WTC11 (cell line): ENCODE results near the gene RAB15. TPM values are rescaled to one million over a fixed set of nuclear protein-coding genes. Genes with fewer than 3 reads are reported as not detected.
A peak's percentile ranks its signal among the peaks of the same experiment; 100 is the strongest.

Experiments used
- ATAC-seq: fragments of 200-7000 bp; cut with Tn5 transposase; 2 replicates; pipeline ENCODE4 v1.10.0; 2021; ENCODE audit warnings: mild to moderate bottlenecking, moderate library complexity
- CTCF ChIA-PET: fragments of 300-600 bp; sonication (Branson Sonifier 250); formaldehyde crosslinking; loops from one replicate; lab custom pipeline; 2021; ENCODE audit warnings: antibody characterized with exemption; lab: Charles Lee
- POLR2A ChIA-PET: fragments of 350-600 bp; sonication (Branson Sonifier 250); formaldehyde crosslinking; loops from one replicate; lab custom pipeline; 2021; ENCODE audit warnings: antibody characterized with exemption; lab: Charles Lee
- DNase-seq: peaks from one replicate; pipeline ENCODE4 v3.0.0; 2021; ENCODE audit warnings: low spot score
- H3K27ac Mint-ChIP-seq: 2 replicates; pipeline ENCODE4 v1.8.0; 2021; ENCODE audit warnings: mixed read lengths
- H3K27me3 Mint-ChIP-seq: 2 replicates; pipeline ENCODE4 v1.8.0; 2021; ENCODE audit warnings: low read depth, mild to moderate bottlenecking, moderate library complexity, mixed read lengths
- H3K36me3 Mint-ChIP-seq: 2 replicates; pipeline ENCODE4 v1.8.0; 2021; ENCODE audit warnings: mixed read lengths
- H3K4me1 Mint-ChIP-seq: 2 replicates; pipeline ENCODE4 v1.8.0; 2022; ENCODE audit warnings: mixed read lengths
- H3K4me3 Mint-ChIP-seq: 2 replicates; pipeline ENCODE4 v1.8.0; 2021; ENCODE audit warnings: mild to moderate bottlenecking, moderate library complexity, mixed read lengths
- H3K9me3 Mint-ChIP-seq: 2 replicates; pipeline ENCODE4 v1.8.0; 2021; ENCODE audit warnings: mixed read lengths
- EMX1 ChIP-seq: fragments of 250-450 bp; sonication (Bioruptor Pico); IDR thresholded peaks from 2 replicates; pipeline ENCODE4 v1.8.0; 2021; ENCODE audit warnings: mild to moderate bottlenecking
- ESRRA ChIP-seq: sonication (generic); formaldehyde crosslinking; IDR thresholded peaks from 2 replicates; pipeline ENCODE4 v1.8.1; 2022; ENCODE audit warnings: mild to moderate bottlenecking, missing genetic modification reagents, borderline replicate concordance
- JAZF1 ChIP-seq: fragments of 250-450 bp; sonication (Bioruptor Pico); IDR thresholded peaks from 2 replicates; pipeline ENCODE4 v1.9.0; 2021; ENCODE audit warnings: moderate library complexity, mild to moderate bottlenecking, inconsistent platforms
- TEAD1 ChIP-seq: sonication (generic); formaldehyde crosslinking; IDR thresholded peaks from 2 replicates; pipeline ENCODE4 v1.8.0; 2022; ENCODE audit warnings: mild to moderate bottlenecking, missing genetic modification reagents
- TEAD4 ChIP-seq: sonication (generic); formaldehyde crosslinking; IDR thresholded peaks from 2 replicates; pipeline ENCODE4 v1.8.0; 2022; ENCODE audit warnings: mild to moderate bottlenecking, missing genetic modification reagents
- ZNF317 ChIP-seq: sonication (generic); formaldehyde crosslinking; IDR thresholded peaks from 2 replicates; pipeline ENCODE4 v1.8.1; 2023; ENCODE audit warnings: low read depth, mild to moderate bottlenecking, moderate library complexity, missing genetic modification reagents, borderline replicate concordance
- ZNF671 ChIP-seq: fragments of 250-450 bp; sonication (Bioruptor Pico); IDR thresholded peaks from 2 replicates; pipeline ENCODE4 v1.8.0; 2021; ENCODE audit warnings: mild to moderate bottlenecking
- total RNA-seq: library from RNA; stranded (reverse); gene quantifications from 3 replicates; pipeline ENCODE4 v1.2.3, GENCODE V29; 2021
- TF ChIP-seq, protein P1 (sequence below): fragments of 250-450 bp; sonication (Bioruptor Pico); IDR thresholded peaks from 2 replicates; pipeline ENCODE4 v1.8.0; 2021; ENCODE audit warnings: mild to moderate bottlenecking
- TF ChIP-seq, protein P2 (sequence below): sonication (generic); formaldehyde crosslinking; IDR thresholded peaks from 2 replicates; pipeline ENCODE4 v1.8.1; 2022; ENCODE audit warnings: mild to moderate bottlenecking, moderate library complexity, missing genetic modification reagents
- TF ChIP-seq, protein P3 (sequence below): fragments of 250-450 bp; sonication (Bioruptor Pico); IDR thresholded peaks from 2 replicates; pipeline ENCODE4 v1.9.0; 2021; ENCODE audit warnings: mild to moderate bottlenecking, borderline replicate concordance
- TF ChIP-seq, protein P4 (sequence below): sonication (generic); formaldehyde crosslinking; IDR thresholded peaks from 2 replicates; pipeline ENCODE4 v1.8.0; 2022; ENCODE audit warnings: missing genetic modification reagents
- TF ChIP-seq, protein P5 (sequence below): sonication (generic); formaldehyde crosslinking; IDR thresholded peaks from 2 replicates; pipeline ENCODE4 v1.8.1; 2022; ENCODE audit warnings: low read depth, missing genetic modification reagents, borderline replicate concordance

RAB15 gene
- total RNA-seq, 1 experiment from 2014 or later = 49.1 TPM

DNA sequence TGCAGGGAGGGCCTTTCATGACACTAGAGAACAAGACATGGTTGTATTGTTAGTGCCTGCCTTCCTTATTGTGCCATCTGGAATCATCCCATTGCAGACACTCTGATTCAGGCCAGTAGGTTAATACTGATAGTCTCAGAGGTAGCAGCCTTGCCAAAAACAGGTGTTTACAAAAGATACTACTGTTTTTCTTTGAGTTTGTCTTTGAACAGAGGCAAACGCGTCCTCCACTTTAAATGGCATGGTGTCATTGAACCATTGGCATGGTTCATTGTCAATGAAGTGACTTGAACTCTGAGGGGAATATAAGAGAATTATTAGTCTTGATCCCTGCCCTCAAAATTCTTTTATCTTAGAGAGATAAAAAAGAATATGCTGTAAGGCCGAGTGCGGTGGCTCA is 18.8 kb upstream of the RAB15 start (continued):
- TF ChIP-seq, protein P1, sequence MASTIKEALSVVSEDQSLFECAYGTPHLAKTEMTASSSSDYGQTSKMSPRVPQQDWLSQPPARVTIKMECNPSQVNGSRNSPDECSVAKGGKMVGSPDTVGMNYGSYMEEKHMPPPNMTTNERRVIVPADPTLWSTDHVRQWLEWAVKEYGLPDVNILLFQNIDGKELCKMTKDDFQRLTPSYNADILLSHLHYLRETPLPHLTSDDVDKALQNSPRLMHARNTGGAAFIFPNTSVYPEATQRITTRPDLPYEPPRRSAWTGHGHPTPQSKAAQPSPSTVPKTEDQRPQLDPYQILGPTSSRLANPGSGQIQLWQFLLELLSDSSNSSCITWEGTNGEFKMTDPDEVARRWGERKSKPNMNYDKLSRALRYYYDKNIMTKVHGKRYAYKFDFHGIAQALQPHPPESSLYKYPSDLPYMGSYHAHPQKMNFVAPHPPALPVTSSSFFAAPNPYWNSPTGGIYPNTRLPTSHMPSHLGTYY (CRISPR knock-in tag) = no peak
- no peak for TF ChIP-seq TEAD1 (CRISPR knock-in tag)
- TF ChIP-seq, all 79 proteins: peak for 0

DNA sequence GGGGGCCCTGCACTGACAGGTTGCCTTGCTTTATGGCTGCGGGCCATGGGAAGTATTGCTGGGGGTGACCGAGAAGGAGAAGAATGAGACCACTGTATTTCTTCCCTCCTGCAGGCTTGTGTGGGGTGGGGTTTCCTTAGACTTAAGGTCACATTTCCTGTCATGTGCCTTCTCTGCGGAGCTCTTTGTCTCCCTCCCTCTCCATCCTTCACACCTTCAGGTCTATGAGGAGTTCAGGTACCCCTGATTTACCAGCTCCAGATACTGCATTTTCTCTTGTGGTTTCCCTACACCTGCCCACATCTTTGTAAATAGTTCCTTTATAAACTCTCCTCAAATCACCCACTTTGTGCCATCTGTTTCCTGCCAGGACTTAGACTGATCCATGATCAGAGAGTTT is 18.2 kb upstream of the RAB15 start:
- H3K27me3 Mint-ChIP-seq = peaks cover 5% of the 10 kb centered on the region
- POLR2A ChIA-PET = no interaction called here
- no peak for ATAC-seq
- no peaks in the 10 kb centered on the region for H3K9me3 Mint-ChIP-seq
- CTCF ChIA-PET = interaction anchor here (0.6 kb wide), 1 partner anchor 27 kb away, joined by 3 read pairs; no protein-coding TSS in a partner anchor
- peaks cover 3% of the 10 kb centered on the region; the same call in 1 of the 2 replicates for H3K36me3 Mint-ChIP-seq
- H3K4me3 Mint-ChIP-seq = no peak overlapping the region
- peak overlapping the region; percentile 20; the same call in 1 of the 2 replicates for H3K27ac Mint-ChIP-seq
- DNase-seq = no peak
- TF ChIP-seq ZNF671 (CRISPR knock-in tag) = no peak
- TF ChIP-seq, protein P2, sequence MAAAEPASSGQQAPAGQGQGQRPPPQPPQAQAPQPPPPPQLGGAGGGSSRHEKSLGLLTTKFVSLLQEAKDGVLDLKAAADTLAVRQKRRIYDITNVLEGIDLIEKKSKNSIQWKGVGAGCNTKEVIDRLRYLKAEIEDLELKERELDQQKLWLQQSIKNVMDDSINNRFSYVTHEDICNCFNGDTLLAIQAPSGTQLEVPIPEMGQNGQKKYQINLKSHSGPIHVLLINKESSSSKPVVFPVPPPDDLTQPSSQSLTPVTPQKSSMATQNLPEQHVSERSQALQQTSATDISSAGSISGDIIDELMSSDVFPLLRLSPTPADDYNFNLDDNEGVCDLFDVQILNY = no peak
- no peak for TF ChIP-seq TEAD4 (CRISPR knock-in tag)
- TF ChIP-seq, protein P3, sequence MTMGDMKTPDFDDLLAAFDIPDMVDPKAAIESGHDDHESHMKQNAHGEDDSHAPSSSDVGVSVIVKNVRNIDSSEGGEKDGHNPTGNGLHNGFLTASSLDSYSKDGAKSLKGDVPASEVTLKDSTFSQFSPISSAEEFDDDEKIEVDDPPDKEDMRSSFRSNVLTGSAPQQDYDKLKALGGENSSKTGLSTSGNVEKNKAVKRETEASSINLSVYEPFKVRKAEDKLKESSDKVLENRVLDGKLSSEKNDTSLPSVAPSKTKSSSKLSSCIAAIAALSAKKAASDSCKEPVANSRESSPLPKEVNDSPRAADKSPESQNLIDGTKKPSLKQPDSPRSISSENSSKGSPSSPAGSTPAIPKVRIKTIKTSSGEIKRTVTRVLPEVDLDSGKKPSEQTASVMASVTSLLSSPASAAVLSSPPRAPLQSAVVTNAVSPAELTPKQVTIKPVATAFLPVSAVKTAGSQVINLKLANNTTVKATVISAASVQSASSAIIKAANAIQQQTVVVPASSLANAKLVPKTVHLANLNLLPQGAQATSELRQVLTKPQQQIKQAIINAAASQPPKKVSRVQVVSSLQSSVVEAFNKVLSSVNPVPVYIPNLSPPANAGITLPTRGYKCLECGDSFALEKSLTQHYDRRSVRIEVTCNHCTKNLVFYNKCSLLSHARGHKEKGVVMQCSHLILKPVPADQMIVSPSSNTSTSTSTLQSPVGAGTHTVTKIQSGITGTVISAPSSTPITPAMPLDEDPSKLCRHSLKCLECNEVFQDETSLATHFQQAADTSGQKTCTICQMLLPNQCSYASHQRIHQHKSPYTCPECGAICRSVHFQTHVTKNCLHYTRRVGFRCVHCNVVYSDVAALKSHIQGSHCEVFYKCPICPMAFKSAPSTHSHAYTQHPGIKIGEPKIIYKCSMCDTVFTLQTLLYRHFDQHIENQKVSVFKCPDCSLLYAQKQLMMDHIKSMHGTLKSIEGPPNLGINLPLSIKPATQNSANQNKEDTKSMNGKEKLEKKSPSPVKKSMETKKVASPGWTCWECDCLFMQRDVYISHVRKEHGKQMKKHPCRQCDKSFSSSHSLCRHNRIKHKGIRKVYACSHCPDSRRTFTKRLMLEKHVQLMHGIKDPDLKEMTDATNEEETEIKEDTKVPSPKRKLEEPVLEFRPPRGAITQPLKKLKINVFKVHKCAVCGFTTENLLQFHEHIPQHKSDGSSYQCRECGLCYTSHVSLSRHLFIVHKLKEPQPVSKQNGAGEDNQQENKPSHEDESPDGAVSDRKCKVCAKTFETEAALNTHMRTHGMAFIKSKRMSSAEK (CRISPR knock-in tag) = no peak
- TF ChIP-seq, protein P4, sequence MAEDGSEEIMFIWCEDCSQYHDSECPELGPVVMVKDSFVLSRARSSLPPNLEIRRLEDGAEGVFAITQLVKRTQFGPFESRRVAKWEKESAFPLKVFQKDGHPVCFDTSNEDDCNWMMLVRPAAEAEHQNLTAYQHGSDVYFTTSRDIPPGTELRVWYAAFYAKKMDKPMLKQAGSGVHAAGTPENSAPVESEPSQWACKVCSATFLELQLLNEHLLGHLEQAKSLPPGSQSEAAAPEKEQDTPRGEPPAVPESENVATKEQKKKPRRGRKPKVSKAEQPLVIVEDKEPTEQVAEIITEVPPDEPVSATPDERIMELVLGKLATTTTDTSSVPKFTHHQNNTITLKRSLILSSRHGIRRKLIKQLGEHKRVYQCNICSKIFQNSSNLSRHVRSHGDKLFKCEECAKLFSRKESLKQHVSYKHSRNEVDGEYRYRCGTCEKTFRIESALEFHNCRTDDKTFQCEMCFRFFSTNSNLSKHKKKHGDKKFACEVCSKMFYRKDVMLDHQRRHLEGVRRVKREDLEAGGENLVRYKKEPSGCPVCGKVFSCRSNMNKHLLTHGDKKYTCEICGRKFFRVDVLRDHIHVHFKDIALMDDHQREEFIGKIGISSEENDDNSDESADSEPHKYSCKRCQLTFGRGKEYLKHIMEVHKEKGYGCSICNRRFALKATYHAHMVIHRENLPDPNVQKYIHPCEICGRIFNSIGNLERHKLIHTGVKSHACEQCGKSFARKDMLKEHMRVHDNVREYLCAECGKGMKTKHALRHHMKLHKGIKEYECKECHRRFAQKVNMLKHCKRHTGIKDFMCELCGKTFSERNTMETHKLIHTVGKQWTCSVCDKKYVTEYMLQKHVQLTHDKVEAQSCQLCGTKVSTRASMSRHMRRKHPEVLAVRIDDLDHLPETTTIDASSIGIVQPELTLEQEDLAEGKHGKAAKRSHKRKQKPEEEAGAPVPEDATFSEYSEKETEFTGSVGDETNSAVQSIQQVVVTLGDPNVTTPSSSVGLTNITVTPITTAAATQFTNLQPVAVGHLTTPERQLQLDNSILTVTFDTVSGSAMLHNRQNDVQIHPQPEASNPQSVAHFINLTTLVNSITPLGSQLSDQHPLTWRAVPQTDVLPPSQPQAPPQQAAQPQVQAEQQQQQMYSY (CRISPR knock-in tag) = no peak
- no peak for TF ChIP-seq ESRRA
- TF ChIP-seq JAZF1 (CRISPR knock-in tag) = no peak
- no peak for TF ChIP-seq ZNF317 (CRISPR knock-in tag)
- no peak for TF ChIP-seq EMX1 (CRISPR knock-in tag)
- TF ChIP-seq, protein P5, sequence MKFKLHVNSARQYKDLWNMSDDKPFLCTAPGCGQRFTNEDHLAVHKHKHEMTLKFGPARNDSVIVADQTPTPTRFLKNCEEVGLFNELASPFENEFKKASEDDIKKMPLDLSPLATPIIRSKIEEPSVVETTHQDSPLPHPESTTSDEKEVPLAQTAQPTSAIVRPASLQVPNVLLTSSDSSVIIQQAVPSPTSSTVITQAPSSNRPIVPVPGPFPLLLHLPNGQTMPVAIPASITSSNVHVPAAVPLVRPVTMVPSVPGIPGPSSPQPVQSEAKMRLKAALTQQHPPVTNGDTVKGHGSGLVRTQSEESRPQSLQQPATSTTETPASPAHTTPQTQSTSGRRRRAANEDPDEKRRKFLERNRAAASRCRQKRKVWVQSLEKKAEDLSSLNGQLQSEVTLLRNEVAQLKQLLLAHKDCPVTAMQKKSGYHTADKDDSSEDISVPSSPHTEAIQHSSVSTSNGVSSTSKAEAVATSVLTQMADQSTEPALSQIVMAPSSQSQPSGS (CRISPR knock-in tag) = no peak
- H3K4me1 Mint-ChIP-seq = peaks cover 10% of the 10 kb centered on the region
